ENCODE measurements around the gene ARPC1B. TPM values are rescaled to one million over a fixed set of nuclear protein-coding genes. Genes with fewer than 3 reads are reported as not detected.

Gene ARPC1B
- total and polyA plus RNA-seq, 2 donors (not counting 1 experiment from before 2014, with no cell fraction given): 245 to 394 TPM

DNA sequence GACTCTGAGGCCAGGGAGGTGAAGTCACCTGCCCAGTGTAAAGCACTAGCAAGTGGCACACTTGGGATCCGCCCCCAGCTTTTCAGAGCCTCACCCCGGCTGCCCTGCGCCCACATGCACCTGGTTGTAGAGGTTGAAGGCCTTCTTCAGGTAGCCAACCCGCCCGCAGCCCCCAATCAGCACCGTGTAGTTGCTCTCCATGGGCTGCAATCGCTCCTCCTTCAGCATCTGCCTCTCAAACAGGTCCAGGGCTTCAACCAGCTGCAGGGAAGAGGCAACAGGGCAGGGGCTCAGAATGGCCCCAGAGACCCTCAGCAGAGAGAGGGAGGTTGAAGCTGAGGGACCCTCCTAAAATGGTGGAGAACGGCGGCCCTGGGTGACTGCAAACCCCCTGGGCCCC lies 58.6 kb downstream of the ARPC1B start:
- Histone ChIP-seq H3K27me3 (ENCODE audit: control insufficient read depth, insufficient read depth, low read length) (no peaks in the 10 kb centered on the region), H4K20me1 (ENCODE audit: control insufficient read depth, extremely low read depth, insufficient read depth, low read length) (no peaks in the 10 kb centered on the region), H3K27ac (ENCODE audit: insufficient read depth, low read length) (no peak overlapping the region), H3K79me2 (ENCODE audit: control insufficient read depth, insufficient read depth, low read length) (peaks cover 7% of the 10 kb centered on the region), H3K4me3 (replicated peaks in 1 of 4; ENCODE audit: control extremely low read depth in 1 of 4, insufficient read depth in 1 of 4, low read depth in 3 of 4, low read length in 4 of 4) (no peak overlapping the region), H3K9ac (ENCODE audit: insufficient read depth, low read length) (no peak overlapping the region), H3K36me3 (ENCODE audit: control insufficient read depth, insufficient read depth, low read length) (peaks cover 6% of the 10 kb centered on the region), H3K9me3 (ENCODE audit: control insufficient read depth, insufficient read depth, low read depth, low read length) (no peaks in the 10 kb centered on the region), H3K4me2 (ENCODE audit: extremely low read depth, insufficient read depth, low read length) (no peak overlapping the region), H2AFZ (ENCODE audit: low read length) (no peak overlapping the region), H3K4me1 (ENCODE audit: control insufficient read depth, extremely low read depth, insufficient read depth, low read length) (peaks cover 5% of the 10 kb centered on the region)
- no peak for DNase-seq (ENCODE audit: low read depth in 2 of 2)
- TF ChIP-seq EZH2 (IDR thresholded peaks at IDR 0.05; ENCODE audit: low read length, missing control alignments): no peak
- TF ChIP-seq, protein P1, sequence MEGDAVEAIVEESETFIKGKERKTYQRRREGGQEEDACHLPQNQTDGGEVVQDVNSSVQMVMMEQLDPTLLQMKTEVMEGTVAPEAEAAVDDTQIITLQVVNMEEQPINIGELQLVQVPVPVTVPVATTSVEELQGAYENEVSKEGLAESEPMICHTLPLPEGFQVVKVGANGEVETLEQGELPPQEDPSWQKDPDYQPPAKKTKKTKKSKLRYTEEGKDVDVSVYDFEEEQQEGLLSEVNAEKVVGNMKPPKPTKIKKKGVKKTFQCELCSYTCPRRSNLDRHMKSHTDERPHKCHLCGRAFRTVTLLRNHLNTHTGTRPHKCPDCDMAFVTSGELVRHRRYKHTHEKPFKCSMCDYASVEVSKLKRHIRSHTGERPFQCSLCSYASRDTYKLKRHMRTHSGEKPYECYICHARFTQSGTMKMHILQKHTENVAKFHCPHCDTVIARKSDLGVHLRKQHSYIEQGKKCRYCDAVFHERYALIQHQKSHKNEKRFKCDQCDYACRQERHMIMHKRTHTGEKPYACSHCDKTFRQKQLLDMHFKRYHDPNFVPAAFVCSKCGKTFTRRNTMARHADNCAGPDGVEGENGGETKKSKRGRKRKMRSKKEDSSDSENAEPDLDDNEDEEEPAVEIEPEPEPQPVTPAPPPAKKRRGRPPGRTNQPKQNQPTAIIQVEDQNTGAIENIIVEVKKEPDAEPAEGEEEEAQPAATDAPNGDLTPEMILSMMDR (conservative IDR thresholded peaks at IDR 0.05 in 1 of 2, IDR thresholded peaks at IDR 0.05 in 1 of 2; ENCODE audit: low read depth in 1 of 2, low read length in 2 of 2): no peak

DNA sequence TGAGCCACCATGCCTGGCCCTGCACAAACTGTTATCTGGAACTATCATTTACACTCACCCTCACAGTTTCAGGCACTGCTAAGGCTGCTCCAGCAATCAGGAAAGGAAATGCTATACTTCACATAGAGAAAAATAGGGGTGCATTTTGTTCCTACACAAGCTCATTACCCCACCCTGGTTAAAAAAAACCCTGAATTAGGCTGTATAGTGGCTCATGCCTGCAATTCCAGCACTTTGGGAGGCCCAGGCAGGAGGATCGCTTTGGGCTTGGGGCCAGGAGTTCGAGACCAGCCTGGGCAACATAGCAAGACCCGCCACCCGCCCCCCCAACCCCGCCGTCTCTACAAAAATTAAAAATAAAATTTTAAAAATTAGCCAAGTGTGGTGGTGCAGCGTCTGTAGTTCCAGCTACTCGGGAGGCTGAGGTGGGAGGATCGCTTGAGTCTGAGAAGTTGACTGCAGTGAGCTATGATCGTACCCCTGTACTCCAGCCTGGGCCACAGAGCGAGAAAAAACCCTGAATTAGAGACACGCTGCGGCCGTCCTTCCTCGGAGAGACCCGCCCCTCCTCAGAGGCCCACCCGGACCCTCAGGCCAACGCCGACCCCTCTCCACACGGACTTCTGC lies 63.5 kb downstream of the ARPC1B start:
- peak overlapping the region; percentile 79 for H2AFZ ChIP-seq (ENCODE audit: low read length)
- TF ChIP-seq, protein P1 (conservative IDR thresholded peaks at IDR 0.05 in 1 of 2, IDR thresholded peaks at IDR 0.05 in 1 of 2; ENCODE audit: low read depth in 1 of 2, low read length in 2 of 2): no peak
- no peak for TF ChIP-seq EZH2 (IDR thresholded peaks at IDR 0.05; ENCODE audit: low read length, missing control alignments)
- no peaks in the 10 kb centered on the region for H3K36me3 ChIP-seq (ENCODE audit: control insufficient read depth, insufficient read depth, low read length)
- H3K4me2 ChIP-seq (ENCODE audit: extremely low read depth, insufficient read depth, low read length): peak overlapping the region; percentile 75
- DNase-seq (ENCODE audit: low read depth in 2 of 2): no peak
- no peaks in the 10 kb centered on the region for H3K27me3 ChIP-seq (ENCODE audit: control insufficient read depth, insufficient read depth, low read length)
- peak overlapping the region; percentile 83 for H3K9ac ChIP-seq (ENCODE audit: insufficient read depth, low read length)
- H3K9me3 ChIP-seq (ENCODE audit: control insufficient read depth, insufficient read depth, low read depth, low read length): no peaks in the 10 kb centered on the region
- peak overlapping the region; percentile 80 for H3K27ac ChIP-seq (ENCODE audit: insufficient read depth, low read length)
- H4K20me1 ChIP-seq (ENCODE audit: control insufficient read depth, extremely low read depth, insufficient read depth, low read length): no peaks in the 10 kb centered on the region
- H3K4me3 ChIP-seq (replicated peaks in 1 of 4; ENCODE audit: control extremely low read depth in 1 of 4, insufficient read depth in 1 of 4, low read depth in 3 of 4, low read length in 4 of 4): peak overlapping the region; percentile 87 to 98 (median 95)
- peaks cover 10% of the 10 kb centered on the region for H3K4me1 ChIP-seq (ENCODE audit: control insufficient read depth, extremely low read depth, insufficient read depth, low read length)
- peaks cover 34% of the 10 kb centered on the region for H3K79me2 ChIP-seq (ENCODE audit: control insufficient read depth, insufficient read depth, low read length)

- H3K9ac ChIP-seq (ENCODE audit: insufficient read depth, low read length): peak within 1 kb of the TSS; percentile 83
- TF ChIP-seq, protein P1 (conservative IDR thresholded peaks at IDR 0.05 in 1 of 2, IDR thresholded peaks at IDR 0.05 in 1 of 2; ENCODE audit: low read depth in 1 of 2, low read length in 2 of 2): no peak
- TF ChIP-seq EZH2 (IDR thresholded peaks at IDR 0.05; ENCODE audit: low read length, missing control alignments): no peak
- peak within 1 kb of the TSS; percentile 94 for H3K4me2 ChIP-seq (ENCODE audit: extremely low read depth, insufficient read depth, low read length)
- no peaks in the 10 kb centered on the region for H3K9me3 ChIP-seq (ENCODE audit: control insufficient read depth, insufficient read depth, low read depth, low read length)
- H3K27ac ChIP-seq (ENCODE audit: insufficient read depth, low read length): peak within 1 kb of the TSS; percentile 80
- no peaks in the 10 kb centered on the region for H4K20me1 ChIP-seq (ENCODE audit: control insufficient read depth, extremely low read depth, insufficient read depth, low read length)
- H3K79me2 ChIP-seq (ENCODE audit: control insufficient read depth, insufficient read depth, low read length): peaks cover 34% of the 10 kb centered on the region
- peak; percentile 94 for DNase-seq (ENCODE audit: low read depth in 2 of 2)
- H2AFZ ChIP-seq (ENCODE audit: low read length): peak within 1 kb of the TSS; percentile 79
- no peaks in the 10 kb centered on the region for H3K27me3 ChIP-seq (ENCODE audit: control insufficient read depth, insufficient read depth, low read length)
- H3K36me3 ChIP-seq (ENCODE audit: control insufficient read depth, insufficient read depth, low read length): no peaks in the 10 kb centered on the region
- H3K4me3 ChIP-seq (replicated peaks in 1 of 4; ENCODE audit: control extremely low read depth in 1 of 4, insufficient read depth in 1 of 4, low read depth in 3 of 4, low read length in 4 of 4): peak within 1 kb of the TSS; percentile 90 to 98 (median 95)
- peaks cover 10% of the 10 kb centered on the region for H3K4me1 ChIP-seq (ENCODE audit: control insufficient read depth, extremely low read depth, insufficient read depth, low read length)
Observed at GRCh38 chr7:99438573-99439480, 64.3 kb downstream of the ARPC1B start, which contains the start of the genes CPSF4 and PTCD1. Gene CPSF4, plus strand, starts transcription at chr7:99438943. Its CDS starts 140 bp downstream, at chr7:99439083. Gene PTCD1, minus strand, starts transcription at chr7:99438798. Its CDS starts 3,556 bp downstream, at chr7:99435242.

Data from fibroblast of lung (primary cell).